Measurements from ENCODE around the gene MTMR1.

The MTMR1 gene

DNA sequence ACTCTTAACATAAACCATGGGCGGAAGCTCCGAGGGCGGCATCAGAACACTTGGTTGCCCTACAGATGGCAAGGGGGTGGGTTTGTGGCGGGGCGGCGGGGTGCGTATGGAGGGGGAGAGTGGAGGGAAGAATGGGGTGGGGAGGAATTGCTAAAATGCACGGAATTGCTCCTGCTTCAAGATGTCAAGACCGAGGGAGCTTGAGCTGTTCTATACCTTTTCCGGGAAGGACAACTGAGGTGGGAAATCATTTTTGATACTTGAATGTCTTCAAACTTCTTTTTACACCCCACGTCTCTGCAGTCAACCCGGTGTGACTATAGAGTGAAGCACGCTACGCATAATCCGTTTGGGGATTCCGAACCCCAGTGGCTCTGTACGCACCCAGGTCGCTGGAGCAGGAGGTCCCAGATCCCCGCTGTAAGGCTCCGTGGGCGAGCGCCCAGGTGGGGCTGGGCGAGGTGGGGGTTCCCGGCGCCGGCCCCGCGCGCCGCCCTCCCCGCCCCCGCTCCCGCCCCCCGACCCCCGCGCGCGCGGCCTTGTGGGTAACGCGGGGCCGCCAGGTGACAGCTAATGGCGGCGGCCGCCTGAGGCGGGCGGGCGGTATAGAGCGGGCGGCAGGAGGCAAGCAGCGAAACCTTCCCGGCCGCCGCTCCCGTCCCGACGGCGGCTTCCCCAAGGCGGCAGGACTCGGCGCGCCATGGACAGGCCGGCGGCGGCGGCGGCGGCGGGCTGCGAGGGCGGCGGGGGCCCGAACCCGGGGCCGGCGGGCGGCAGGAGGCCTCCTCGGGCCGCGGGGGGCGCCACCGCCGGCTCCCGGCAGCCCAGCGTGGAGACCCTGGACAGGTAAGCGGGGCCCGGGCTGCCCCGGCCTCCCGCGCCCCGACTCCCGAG, at the start of gene MTMR1:
Gene MTMR1, plus strand, starts transcription at position 566 of the 894 bp plus-strand sequence. Its CDS starts 135 bp downstream, at position 701.
- peak; percentile 69 for DNase-seq (ENCODE audit: low spot score)

DNA sequence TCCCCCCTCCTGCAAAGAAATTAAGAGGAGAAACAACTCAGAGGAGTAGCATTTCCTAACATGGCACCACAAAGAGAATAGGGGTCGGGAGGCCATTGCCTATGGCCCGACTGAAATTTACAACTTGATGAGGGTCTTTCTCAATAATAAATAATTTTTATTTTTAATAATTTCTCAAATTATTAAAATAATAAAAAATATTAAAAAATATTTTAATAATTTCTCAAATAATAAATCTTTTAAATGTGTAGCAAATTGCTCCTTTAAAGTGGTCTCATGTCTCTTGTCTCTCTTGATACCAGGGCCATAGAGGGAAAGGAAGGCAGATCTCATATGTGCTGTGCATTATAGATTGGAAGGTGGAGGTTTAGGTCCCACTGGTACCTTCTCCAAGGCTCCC, 49.2 kb upstream of the MTMR1 start:
- DNase-seq (ENCODE audit: low spot score), result no peak

DNA sequence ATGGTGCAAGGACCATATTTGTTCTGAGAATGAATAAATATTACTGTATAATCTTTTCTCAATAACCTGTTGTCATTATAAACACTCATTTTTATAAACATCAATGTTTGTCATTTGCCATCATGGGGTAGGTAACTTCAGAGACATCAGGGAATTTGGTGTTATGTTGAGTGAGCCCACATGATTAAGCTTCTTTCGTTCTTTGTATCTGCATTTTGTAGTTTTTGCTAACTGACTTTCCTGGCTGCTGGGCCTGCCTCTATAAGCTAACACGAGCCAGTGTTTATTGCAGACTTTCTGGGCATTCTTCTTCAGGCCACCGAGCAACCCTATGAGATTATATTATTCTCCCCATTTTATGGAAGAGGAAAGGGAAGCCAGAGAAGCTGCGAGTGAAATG, 48.8 kb upstream of the MTMR1 start:
- DNase-seq (ENCODE audit: low spot score), result no peak

DNA sequence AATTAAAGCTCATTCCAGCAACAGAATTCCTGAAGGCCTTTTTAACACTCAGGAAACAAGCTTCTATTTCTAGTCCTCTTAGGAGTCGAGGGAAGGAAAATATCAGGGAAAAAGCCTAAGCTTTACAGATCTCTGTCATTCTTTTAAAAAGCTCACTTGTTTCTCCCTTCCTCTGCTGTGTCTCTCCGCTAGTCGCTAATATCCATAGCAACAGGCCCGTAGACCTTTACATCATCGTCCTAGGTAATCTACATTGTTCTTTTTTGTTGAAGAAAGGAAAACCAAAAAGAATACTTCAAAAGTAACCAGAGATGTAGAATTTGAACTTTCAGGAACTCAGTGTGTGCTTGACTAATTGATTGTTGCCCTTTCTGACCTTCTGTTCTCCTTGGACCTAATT, 45.9 kb upstream of the MTMR1 start:
- DNase-seq (ENCODE audit: low spot score), result no peak

DNA sequence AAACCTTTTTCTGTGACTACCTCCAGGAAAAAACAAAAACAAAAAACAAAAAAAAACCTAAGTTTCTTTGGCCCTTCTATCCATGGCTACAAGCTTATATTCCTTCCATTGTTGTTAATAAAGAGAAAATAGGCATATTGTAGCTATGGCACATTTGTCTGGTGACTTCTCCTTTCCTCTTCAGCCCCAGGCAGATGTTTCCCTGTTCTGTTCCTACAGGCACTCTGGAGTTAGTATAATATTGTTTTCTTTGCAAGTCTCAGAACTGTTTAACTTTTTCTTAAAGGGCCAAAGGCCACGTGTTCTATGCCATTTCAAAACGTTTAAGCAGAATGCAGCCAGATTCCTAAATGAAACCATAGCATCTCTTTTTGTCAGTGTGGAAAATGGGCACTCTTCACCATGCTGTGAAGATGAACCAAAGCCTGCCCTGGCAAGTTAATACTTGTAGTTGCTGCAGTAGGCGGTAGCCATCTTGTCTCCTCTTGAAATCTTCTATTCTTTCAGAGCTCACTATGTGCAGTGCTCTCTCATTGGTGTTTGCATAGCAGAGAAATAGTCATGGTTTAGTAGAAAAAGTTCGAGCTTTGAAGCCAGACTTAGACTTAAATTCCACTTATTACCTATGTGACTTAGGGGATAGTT, 44.8 kb upstream of the MTMR1 start:
- DNase-seq (ENCODE audit: low spot score), result no peak

DNA sequence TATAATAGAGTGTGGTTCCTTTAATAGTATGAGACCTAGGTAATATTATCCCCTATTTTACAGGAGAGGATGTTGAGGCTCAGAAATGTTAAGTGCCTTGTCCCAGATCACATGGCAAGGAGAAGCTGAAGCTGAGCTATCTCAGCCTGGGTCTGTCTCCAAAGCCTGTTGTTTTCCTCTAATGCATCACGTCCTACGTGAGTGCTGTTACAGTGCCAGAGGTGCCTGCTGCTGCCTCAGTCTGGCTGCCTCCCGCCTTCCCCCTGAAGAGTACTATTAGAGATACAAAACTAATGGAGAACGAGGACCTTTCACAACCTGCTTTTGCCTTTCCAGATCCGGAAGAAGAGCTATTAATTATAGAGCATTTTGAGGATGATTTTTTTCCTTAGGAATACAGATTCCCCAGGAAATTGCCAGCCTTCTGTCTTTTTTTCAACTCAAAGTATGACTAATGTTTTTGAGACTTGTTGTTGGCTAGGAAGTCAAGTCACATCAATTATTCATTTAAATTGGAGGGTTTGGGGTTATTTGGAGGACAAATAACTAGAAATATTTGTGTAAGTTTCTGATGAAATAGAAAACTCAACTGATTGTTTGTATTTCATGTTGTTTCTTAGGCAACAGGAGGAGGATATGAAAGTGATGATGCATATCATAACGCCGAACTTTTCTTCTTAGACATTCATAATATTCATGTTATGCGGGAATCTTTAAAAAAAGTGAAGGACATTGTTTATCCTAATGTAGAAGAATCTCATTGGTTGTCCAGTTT, 43.9 kb upstream of the MTMR1 start:
- no peak for DNase-seq (ENCODE audit: low spot score)

DNA sequence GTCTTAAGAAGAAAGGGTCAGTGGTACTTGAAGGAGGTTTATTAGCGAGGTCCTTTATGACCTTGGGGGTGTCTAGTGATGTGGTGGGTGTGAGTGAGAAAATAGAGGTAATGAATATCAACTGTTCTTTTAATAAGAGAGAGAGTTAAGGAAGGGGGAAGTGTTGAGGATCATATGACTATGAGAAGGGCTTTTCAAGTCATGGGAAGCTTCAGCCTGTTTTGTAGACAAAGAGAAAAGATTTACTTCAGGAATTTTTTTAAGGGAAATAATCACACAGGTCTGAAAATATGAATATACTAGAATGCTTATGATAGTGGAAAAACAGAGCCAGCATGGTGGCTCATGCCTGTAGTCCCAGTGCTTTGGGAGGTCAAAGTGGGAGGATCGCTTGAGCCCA, 41.3 kb upstream of the MTMR1 start:
- DNase-seq (ENCODE audit: low spot score), result no peak

DNA sequence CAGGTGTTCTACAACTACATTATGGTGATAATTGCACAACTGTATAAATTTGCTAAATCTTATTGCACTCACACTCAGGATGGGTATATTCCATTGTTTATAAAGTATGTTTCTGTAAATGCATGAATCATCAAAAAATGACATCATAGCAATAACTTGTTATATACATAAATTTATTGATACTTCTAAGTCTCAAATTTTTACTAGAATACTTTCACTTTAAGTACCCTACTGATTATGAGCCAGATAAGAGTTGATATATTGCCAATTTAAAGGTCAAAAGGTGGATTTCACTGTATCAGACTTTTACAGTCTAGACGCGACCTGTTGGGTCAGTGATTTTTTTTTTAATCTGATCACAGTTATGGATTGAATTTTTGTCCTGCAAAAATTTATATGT, 37.4 kb upstream of the MTMR1 start:
- DNase-seq (ENCODE audit: low spot score), result no peak

DNA sequence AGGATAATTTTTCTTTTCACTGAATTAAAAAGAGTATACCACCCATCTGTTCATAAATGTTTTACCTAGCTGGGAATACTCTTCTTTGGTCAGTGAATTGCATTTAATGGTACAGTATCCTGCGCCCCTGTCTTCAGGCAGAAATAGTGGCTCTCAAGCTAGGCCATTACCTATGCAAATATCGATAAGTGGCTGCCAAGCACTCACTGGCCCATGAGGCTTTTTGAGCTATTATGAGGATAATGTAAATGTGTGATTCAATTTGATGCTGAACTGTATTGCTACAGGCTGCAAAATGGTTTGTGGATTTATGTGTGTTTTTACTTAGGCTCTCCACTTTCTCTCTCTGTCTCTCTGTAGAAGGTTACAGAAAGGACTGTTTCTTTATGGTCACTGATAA, 30.1 kb upstream of the MTMR1 start:
- no peak for DNase-seq (ENCODE audit: low spot score)

DNA sequence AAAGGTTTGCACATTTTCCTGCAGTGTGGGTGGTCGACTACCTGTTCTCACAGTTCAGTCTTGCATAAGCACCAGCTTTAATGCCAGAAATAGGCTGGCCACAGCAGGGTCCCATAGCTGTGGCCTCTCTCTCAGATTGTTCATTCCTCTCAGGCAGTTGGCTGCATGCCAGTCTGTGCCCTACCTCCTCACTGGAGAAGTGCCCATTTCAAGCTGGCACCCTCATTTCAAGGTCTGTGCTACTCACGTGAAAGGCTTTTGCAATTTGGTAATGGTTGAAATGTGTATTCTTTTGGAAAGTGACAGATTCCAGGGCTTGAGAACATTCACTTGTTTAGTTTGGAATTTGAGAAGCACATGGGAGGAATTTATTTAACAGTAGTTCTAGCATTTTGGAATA, 28.9 kb upstream of the MTMR1 start:
- DNase-seq (ENCODE audit: low spot score), result no peak

DNA sequence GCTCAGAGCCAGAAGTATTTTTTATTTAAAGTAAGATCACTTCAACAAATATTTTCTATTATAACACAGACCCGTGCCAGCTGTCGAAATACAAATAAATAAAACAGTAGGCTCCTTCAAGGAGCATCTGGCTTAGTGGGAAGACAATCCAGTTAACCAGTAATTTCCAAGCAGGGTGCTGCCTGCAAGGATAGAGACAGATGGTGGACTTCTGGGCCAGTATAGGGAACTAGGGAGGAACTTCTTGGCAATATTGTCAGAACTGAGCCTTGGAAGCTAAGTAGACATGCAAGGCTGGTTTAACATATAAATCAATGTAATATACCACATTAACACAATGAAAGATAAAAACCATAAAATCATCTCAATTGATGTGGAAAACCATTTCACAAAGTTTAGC, 17.0 kb upstream of the MTMR1 start:
- DNase-seq (ENCODE audit: low spot score), result no peak

DNA sequence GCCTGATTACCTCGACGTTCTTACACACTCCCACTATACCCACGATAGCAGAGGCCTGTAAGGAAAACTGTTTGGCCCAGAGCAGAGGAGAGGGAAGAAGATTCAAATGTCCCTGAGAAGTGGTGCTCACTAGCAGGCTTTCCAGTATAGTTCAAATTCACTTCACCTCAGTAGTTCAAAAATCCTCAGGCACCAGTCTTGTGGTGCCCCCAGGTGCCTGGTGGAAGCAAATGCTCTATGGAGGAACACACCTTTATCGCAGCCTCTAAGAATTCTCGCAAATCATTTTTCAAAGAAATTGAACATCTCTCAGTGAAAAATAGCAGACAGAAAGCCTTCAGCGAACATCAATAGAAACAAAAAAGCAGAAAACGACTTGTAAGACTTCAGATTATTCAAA, 12.2 kb upstream of the MTMR1 start:
- no peak for DNase-seq (ENCODE audit: low spot score)

DNA sequence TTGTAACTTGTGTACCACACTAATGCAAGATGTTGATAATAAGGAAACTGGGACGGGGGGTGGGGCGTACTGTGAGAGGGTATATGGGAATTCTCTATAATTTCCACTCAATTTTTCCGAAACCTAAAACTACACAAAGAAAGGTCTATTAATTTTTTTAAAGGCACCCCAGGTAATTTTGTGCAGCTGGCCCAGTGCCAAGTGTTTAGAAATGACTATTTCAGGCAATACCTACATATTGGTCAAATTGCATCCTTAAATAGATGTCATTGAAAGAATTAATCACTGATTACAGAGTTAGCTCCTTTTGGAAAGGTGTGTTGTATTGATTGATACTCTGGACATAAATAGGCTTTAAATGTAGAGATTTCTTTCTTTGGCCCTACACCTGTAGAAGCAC, 10.1 kb upstream of the MTMR1 start:
- DNase-seq (ENCODE audit: low spot score), result no peak

DNA sequence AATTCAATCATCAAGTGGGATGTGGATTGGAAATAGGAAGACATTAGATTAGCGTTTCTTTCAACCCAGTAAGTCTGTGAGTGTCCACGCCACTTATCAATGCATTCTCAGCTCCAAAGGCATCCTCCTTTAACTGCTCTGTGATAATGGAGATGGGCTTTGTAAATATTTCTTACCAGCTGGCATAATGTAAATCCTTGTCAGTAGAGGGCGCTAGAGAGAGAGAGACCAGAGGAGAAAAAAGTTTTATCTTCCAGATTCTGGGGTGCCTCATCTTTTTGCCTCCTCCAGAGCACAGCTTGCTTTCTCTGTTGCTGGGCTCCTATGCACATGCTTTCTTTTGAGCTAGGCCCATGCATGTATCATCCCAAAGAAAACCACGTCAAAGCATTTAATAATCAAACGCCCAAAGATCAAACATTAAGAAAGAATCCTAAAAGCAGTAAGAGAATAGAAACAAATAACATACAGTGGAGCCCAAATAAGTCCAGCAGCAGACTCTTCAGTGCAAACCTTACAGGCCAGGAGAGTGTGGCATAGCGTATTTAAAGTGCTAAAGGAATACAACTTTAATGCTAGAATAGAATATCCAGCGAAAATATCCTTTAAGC, 9.6 kb upstream of the MTMR1 start:
- DNase-seq (ENCODE audit: low spot score), result no peak

DNA sequence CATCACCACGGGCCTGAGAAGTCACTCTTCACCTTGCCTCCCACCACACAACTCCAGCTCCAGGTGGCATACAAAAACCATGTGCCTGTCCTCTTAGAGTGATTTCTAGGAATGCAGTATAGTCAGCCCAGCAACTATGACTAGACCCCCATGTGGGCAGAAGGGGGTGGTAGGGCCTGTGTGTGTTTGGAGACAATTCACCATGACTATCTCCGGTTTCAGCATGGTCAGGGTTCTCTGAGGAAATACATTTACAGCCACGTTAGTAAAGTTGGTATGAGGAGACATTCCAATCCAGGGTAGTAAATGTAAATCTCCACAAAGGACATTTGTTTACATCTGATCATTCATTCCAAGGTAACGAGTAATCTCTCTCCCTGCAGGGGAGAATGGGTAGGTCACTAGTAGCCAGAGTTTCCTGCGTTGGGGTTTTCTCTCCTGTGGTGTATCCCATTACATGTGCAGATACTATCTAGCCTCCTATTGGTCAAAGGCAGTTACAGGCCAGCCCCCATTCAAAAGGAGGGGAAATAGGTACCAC, 4.2 kb upstream of the MTMR1 start:
- no peak for DNase-seq (ENCODE audit: low spot score)

DNA sequence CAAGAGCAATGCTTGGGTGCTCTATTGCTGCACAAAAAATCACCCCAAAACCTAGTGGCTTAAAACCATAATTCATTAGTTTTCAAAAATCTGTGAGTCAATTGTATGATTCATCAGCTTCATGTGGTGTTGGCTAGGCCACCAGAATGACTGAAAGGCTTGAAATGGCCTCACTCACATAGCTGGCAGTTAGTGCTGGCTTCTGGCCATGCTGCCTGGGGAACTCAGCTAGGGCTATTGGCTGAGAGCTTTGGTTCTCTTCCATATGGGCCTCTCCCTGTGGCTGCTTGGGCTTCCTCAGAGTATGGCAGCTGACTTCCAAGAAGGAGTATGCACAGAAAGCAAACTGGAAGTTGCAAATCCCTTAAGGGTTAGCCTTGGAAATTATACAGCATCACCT, 3.1 kb upstream of the MTMR1 start:
- no peak for DNase-seq (ENCODE audit: low spot score)

DNA sequence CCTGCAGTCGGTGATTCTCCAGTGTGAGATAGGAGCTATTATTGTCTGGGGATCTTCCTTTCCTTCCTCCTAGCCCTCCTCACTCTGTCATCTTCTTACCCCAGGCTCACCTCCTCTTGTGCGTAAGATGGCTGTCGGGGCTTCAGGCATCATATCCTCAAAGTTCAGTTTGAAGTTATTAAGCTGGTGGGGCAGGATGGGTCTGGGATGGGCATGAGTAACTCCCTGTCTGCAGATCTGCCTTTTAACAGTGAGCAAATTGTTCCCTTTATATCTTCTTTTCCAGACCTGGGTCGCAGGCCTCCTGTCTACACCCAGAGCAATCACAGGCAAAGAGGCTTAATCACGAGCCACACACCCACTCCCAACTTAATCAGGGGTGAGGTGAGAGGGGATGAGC, 900 bp upstream of the MTMR1 start:
- DNase-seq (ENCODE audit: low spot score), result no peak

DNA sequence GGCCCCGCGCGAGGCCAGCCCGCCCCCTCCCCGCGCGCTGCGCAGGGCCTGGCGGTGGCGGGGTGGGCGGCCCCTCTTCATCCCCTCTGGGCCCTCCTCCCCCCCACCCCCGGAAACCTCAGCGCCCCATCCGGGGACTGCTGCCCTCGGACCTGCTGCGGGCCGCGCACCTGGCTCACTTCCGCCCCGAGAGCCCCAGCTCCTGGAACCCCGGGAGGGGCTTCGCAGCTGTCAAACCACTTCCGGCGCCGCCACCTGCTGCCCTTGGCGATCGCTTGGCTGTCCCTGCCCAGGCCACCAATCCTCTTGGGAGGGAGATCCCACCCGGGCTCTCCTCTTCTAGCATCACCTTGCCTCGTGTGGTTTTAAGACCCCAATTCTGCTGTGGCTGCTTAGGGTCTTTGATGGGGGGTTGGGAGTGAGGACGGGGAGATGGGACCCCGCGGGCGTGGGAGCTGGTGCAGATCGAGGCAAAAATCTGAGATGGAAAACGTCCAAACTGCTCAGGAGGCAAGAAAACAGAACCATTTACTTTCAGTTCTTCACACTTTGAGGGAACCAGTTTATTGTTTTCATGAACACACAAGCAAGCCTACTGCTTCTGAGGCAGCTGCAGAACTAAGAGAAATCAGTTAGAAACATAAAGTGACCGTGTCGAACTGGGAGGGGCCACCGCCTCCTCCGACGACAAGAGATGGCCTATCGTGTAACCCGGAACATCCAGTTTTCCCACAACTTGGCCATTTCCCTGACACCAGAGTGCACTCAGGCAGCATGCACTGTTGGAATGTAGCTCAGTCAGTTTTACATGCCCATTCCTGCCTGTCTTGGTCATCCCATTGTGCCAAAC, 754 bp downstream of the MTMR1 start:
- peak; percentile 68 for DNase-seq (ENCODE audit: low spot score)

DNA sequence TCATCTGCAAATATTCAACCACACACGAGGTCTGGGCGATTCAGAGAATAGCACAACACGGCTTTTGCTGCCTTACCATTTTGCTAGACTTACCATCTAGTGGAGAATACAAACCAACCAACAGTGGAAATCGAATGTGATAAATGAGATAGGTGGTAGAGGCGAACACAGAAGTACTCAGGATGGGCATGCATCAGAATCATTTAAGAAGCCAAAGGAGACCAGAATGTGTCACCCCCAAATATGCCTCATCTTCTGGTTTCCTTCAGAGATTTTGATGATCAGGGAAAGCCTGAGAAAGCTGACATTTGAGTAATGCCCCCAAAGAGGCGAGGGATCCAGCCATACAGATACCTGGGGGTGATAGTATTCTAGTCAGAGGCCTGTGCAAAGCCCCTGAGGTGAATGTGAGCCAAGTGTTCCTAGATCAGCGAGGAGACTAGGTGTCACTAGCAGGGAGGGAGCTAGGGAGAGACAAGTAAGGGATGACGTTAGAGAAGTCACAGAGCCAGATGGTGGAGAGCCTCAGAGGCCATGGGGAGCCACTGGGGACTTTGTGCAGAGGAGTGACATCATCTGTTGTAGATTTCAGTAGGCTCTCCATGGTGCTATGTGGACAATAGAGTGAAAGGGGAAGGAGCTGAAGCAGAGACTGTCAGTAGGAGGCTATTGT, 1.7 kb downstream of the MTMR1 start:
- no peak for DNase-seq (ENCODE audit: low spot score)

DNA sequence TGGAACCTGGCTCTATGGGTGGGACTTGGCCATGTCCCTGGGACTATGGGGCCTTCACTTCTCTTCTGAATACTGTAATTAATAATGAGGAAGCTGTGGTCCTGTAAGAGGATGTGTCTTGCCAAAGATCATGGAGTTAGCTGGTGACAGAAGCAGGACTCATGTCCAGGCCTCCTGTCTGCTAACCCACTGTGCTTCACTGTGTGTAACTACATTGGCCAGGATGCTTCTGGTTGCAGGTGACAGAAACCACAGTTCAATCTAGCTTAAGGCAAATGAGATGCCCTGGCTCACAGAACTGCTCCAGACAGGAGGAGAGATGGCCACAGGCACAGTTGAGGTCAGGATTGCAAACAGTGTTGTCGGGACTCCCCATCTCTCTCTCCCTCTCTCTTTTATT, 3.1 kb downstream of the MTMR1 start:
- DNase-seq (ENCODE audit: low spot score), result no peak

DNA sequence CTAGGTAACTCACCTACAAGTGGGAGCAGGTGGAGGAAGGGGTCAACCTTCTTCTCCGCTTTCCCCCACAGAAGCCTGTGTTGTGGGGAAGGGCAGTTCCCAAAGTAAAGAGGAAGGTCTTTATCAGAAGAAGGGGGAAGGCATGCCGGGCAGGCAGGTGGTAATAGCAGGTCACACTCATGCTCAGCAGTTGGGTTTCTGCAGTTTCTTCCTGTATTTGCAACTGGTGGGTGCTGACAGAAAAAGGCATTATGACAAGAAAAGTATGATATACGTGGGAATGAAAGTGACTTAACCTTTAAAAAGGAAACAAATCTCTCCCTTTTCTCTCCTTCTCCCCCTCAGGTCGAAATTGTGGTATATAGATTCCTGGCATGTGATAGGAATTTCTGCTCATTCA, 3.7 kb downstream of the MTMR1 start:
- no peak for DNase-seq (ENCODE audit: low spot score)
